NCI-H748 treated with DMSO at 0.1 percent for 48 hours (cell line): ENCODE results near the gene MEGF6.

Experiments used
- DNase-seq: peaks from one replicate; lab custom pipeline; 2025; lab: John Stamatoyannopoulos, UW

Gene MEGF6

DNA sequence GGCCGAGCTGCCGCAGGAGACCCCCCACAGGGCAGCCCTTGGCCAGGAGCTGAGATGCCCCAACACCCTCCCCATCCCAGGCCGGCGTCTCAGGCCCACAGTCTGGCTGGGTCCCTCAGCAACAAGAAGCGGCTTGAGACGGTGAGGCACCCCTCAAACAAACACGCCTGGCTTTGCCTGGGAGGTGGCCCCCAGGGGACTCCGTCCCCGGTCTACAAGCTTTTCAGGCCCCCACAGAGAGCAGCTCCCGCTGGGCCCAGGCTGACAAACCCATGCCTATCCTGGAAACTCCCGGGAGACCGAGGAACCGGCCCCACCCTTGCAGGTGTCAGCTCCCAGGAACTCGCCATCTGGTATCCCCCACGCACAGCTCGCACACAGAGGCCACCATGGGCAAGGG, 89.9 kb downstream of the MEGF6 start:
- DNase-seq, result no peak

DNA sequence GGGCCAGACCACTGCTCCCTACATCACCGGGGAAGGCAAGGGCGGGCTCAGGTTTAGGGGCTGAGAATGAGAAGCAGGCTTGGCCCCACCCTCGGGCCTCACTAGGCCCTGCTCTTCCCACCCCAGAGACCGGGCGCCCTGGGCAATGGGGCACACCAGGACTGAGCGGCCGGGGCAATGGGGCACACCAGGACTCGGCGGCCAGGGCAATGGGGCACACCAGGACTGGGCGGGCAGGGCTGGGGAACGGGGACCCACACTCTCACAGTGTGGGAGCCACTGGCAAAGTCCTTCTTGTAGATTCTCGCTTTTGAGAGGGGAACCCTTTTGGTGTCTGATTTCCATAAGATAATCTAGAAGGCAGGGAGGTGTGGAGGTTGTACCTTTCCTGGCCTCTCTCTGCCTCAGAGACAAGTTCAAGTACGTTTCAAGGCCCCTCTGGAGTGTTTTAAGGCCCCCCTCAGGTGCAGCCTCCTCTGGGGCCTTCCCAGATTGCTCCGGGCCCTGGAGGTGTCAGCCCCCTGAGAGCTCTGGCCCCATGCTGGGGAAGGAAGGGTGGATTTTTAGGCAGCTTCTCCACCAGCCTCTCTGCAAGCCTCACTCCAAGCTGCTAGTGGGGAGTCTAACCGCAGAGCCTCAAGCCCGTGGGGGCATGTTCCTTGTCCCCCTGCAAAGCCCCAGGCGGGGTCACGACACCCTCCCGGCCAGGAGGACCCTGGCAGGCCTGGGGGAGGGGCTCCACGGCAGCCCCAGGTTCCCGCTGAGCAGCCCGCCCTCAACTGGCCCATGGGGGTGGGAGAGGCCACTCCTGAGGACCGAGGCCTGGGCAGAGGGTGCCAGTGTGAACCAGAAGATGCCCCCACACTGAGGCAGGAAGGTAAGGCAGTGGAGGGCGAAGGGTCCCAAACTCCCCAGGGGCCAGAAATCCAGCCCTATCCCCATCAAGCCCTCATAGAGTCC, 90.6 kb downstream of the MEGF6 start:
- no peak for DNase-seq

DNA sequence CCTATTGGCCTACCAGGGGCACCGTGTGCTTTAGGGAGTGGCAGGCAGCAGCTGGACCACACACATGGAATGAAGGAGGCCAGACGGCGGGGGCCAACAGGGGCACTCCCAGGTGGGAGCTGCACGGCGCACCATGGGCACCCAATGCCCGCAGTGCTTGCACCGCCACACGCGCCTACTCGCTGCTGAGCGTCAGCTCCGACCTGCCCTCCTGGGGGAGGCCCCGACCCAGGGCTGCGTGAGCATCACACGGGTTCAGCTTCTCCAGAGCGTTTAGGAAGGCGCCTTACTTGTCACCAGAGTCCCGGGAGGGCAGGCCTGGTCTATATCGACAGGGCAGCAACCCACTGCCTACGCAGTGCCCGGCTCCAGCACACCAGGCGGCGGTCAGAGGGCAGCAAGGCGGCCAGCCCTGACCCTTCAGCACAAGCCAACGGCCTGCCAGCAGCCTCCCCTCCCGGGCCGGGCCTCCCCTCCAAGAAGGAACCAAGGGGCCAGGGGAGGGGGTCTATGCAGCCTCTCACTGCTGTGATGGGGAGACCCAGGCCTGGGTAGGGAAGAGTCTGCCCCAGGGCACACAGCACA, 91.9 kb downstream of the MEGF6 start:
- DNase-seq, result no peak

DNA sequence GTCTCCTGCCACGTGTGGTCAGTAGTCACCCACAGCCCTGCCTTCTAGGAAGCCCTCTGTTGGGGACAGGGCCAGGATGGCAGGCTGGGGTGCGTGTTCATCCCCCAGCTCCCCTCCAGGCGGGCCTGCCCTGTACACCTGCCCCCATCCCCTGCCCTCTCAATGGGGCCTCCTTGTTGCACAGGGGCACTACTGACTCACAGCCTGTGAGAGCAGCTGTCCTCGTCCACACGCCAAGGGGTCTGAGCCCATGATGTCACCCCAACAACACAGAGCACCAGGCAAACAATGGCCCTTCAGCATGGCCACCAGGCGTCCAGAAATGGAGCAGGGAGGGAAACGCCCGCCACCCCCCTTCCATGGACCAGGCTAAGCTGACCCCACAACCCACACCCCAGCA, 92.6 kb downstream of the MEGF6 start:
- DNase-seq, result no peak

DNA sequence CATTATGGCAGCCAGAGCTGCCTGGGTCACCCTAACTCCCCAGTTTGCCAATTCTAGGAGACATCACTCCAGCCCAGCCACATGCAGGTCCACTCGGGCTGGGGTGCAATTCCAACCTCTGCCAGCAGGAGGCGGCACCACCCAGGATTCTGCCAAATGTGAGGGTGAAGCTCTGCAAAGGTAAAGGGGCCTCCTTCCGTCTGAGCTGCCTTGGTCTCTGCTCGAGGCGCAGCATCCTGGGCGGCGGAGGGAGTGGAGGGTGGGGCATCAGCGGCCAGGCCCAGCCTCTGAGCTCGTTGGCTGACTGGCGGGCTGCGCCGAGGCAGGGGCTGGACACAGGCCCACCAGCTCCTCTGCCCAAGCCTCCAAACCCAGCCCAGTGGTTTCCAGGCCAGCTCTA, 93.1 kb downstream of the MEGF6 start:
- no peak for DNase-seq

DNA sequence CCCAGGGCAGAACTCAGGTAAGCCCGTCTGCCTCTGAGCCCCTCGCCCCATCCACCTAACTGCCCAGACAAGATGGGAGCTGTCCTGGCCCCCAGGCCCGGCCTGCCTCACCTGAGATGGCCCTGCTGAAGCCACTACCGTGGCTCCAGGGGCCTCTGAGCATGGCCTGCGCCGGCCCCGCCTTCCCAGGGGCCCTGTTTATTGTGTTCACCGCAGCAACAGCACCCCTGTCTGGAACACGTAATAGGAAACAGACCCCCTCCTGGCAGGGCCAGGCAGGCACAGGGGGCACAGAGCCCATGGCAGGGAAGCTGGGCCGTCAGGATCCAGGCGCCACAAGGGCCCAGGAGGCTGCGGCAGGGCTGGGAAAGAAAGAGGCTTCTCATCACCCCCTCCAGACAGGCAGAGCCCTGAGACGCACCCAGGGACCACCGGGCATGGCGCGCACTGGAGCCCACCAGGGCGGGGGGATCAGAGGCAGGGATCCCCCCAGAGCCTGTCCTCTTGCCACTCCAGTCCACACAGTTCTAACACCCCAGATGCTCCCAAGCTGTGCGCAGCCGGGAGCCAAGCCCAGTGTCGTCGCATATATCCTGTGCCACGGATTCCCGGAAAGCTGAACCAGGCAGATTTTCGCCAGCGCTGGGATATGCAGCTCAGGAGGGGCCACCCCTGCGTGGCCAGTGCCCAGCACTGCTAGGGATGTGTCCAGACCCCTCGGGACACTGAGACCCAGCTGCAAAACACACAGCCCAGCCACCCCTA, 94.2 kb downstream of the MEGF6 start:
- no peak for DNase-seq

DNA sequence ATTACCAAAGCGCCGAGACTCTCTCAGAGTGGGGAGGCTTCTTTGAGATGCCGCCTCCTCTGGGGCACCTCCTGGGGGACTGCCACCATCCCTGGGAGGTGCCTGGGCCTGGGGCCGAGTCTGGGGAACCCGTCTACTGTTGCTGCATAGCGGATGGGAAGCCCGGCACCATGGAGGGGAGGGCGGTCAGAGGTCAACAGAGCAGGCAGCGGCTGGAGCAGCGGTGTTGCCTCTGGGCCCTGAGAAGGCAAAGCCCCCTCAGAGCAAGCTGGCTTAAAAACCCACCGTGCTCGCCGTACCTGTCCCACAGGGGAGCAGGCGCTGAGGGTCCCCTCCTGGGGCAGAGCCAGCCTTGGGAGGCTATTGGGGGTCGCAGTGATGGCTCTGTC, 94.8 kb downstream of the MEGF6 start:
- DNase-seq, result no peak

DNA sequence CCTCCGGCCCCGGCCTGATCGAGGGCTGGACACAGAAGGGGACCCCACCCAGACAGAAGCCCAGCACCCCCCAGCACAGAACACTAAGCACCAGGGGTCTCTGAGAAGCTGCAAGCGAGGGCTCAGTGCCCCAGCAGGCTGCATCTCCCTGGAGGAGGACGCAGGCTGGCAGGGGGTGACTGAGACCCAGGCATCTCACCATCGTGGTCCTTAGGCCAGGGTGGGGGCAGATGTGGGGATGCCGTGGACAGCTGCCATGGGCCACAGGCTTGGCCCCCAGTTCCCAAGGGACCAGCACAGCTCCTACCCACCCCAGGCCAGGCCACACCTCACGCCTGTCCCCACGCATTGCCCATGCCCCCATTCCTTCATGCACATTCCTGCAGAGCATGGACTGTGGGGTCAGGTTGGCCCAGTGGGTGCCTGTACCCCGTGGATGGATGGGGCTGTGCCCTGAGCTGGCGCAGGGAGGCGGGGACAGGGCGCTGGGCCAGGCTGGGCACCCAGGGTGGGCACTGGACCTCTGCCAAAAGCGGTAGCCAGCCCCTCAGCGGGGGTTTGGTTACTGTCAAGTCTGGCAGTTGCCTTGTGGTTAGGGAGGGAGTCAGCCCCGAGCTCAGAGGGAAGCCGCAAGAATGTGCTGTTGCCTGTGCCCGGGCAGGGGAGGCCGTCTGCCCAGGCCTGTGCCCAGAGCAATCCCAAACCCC, 95.4 kb downstream of the MEGF6 start:
- DNase-seq, result no peak

DNA sequence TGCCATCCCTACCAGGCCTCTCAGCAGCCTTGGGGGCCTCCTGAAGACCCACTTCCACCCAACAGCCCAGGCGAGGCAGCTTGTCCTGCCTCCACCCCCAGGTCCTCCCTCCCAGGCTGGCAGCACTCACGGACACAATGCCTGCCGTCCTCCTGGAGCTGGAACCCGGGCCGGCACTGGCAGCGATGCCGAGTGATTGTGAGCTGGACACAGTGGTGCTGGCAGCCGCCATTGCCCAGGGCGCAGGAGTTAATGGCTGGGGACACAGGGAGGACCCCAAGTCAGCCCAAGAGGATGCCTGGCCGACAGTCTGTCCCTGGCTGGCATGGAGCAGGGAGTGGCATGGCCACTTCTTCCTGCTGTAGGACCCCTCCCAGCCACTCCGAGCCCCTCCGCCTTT, 96.0 kb downstream of the MEGF6 start:
- DNase-seq, result no peak

DNA sequence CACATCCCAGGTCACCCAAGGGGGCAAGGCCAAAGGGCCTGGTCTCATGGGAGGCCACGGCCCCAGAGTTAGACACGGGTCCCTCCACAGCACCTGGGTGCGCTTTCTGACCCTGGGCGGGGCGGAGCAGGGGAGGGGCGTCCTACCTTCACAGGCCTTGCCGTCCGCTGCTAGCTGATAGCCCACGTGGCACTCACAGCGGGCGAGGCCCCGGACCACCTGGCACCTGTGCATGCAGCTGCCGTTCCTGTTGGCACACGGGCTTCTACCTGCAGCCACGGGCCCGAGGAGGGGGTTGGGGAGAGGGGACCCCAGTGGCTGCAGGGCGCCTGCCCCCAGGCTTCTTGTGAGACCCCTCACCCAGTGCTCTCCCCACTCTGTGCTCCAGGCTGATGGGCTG, 96.9 kb downstream of the MEGF6 start:
- no peak for DNase-seq

DNA sequence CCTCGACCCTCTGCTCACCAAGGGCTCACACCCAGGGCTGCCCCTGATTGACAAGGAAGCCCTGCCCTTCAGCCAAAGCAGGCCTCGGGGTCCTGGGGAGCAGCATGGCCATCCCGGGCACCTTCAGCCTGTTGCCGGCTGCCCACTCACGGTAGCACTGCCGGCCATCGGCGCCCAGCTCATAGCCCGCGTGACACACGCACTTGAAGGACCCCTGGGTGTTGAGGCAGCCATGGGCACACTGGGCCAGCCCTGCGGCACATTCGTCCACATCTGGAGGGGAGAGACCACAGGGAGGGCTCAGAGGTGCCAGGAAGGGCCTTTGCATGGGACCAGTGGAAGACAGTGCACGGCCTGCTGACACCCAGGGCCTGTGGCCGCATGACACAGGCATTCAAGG, 99.5 kb downstream of the MEGF6 start:
- DNase-seq, result no peak

DNA sequence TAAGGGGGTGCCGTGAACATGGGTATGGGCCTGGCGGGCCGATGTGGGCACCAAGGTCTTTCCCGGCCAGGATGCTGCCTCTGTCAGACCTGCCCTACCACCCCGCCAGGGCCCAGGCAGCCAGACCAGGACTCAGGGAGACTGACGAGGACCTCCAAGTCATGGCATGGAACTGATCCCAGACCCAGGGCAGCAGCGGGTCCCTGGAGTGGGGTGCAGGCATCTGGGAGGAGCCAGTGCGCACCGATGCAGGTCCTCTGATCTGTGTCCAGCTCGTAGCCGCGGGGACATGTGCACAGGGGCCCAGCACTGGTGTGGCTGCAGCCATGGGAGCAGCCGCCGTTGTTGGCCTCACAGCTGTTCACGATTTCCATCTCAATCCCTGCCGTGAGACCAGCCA, 100.0 kb downstream of the MEGF6 start:
- DNase-seq, result no peak

DNA sequence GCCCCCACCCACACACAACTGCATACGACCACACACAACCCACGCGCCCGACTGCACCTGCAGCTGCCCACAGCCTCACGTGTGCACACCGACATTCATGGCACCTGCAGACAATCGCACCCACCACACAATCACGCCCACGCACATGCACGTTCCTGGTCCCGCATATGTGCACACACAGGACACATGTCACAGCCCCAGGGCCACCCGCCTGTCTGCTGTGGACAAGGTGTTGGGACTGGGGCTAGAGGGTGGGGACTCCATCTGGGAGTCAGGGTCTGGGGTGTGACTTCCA, 100.4 kb downstream of the MEGF6 start:
- no peak for DNase-seq

DNA sequence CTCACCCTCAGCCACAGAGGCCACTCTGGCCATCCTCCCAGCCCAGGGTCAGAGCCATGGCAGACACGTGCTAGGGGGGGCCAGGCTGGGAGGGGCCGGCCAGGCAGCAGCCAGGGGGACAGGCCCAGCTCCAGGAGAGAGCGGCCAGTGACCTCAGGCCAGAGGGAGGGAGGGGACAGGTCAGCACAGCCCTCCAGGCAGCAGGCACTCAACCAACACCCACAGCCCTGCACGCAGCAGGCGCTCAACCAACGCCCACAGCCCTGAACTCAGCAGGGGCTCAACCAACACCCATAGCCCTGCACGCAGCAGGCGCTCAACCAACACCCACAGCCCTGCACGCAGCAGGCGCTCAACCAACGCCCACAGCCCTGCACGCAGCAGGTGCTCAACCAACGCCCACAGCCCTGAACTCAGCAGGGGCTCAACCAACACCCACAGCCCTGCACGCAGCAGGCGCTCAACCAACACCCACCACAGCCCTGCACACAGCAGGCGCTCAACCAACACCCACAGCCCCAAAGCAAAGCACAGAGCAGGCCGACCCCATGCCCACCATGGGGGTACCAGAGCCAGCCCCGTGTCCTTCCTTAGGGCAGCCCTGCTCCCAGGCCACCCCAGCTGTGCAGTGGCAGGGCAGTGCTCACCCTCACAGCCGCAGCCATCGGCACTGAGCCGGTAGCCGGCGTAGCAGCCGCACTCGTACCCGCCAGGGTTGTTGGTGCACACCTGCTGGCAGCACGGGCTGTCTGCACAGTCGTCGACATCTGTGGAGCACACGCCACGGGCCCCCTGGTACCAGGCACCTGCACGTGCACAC, 101.0 kb downstream of the MEGF6 start:
- DNase-seq, result no peak

DNA sequence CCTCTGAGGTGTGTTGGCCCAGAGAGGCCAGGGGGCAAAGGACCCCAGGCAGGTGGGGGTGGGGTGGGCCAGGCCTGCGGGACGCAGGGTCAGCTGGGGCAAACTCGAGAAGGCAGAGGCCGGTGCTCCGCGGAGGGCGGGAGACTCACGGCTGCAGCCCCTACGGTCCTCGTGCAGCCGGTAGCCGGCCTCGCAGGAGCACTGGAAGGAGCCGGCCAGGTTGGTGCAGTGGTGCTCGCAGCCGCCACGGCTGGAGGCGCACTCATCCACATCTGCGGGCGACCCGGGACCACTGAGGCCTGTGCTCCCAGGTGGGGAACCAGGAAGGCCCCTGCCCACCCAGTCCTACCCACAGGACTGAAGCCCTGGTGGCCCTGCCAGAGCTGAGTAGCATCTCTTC, 101.6 kb downstream of the MEGF6 start:
- no peak for DNase-seq

DNA sequence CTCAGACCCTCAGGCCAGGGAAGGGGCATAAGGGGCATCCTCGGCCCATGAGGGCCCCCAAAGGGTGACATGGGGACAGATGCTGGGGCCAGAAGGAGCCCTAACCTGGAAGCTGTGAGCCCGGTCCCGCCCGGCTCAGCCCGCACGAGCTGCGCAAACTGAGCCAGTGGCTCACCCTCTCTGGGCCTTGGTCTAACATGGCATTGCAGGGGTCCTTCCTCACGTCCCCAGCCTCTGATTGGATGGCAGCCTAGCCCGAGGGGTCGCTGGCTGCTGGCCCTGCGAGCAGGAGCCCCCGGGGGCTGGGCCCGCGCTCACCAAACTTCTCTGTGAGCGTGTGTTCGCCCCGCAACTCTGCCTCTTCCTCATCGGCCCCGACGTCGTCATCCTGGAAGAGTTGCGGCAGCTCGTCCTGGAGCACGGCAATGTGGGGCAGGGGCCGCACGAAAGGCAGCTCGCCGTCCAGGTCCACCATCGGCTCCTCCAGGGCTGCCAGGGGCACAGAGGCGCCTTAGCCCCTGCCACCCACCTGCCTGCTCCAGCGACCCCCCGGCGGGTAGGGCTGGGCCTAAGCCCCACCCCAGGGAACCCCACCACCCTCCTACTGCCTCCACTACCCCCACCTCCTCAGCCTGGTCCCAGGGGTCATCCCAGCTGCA, 102.4 kb downstream of the MEGF6 start:
- no peak for DNase-seq

DNA sequence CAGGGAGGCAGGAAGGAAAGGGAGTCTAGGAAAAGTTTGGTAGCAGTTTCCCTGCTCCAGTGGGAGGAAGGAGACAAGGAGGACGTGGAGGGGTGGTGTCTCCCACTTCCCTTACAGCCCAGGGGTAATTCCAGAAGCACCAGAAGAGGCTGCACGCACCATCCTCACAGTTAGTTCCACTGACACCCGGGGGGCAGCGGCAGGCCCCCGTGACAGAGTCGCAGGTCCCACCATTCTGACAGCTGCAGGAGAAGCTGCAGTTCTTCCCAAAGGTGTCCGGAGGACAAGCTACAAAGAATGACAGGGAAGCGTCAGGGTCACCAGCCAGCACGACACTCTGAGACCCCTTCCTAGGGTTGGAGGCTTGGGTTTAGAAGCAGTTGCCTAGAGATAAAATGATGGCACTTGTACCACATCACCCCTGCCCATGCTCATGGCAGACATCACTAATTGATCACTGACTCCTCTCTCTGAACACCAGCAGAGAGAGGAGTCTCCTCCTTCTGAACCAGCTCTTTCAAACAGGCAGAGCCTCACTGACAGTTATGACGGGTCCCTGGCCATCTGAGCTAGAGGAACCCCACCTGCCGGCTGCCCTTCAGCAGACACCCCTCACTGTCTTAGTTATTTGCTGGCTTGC, 103.6 kb downstream of the MEGF6 start:
- DNase-seq, result no peak

DNA sequence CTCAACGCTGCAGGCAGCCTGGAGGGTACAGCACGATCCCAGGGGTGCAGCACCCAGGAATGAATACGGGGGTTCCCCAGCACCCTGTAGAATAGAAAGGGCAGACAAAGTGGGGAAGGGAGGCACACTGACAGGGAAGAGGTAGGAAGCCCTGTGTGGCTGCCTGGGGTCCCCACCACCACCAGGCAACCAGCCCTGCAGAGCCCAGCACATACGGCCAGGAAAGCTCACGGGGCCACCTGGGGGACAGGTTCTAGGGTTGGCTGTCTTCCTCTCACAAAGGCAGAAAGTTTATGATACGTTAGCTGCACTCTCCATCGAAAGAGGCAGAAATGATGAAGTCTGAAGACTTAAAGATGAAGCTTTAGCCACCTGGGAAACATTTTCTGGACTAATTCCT, 104.4 kb downstream of the MEGF6 start:
- no peak for DNase-seq

DNA sequence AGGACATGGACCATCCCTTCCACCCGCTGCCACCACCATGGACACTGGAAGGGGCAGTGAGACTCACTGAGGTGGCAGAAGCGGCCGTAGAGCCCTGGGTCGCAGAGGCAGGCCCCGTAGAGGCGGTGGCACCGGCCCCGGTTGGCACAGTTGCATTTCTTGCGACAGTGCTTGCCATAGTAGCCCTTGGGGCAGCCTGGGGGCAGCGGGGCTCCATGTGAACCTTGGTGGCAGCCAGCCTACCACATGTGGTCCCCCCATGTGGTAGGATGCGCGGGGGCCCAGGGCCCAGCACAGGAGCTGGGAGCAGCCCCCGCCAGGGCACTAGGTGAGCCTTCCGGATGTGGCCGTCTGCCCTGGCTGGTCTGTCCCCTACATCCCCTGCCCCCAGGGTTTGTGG, 105.3 kb downstream of the MEGF6 start:
- DNase-seq, result no peak

DNA sequence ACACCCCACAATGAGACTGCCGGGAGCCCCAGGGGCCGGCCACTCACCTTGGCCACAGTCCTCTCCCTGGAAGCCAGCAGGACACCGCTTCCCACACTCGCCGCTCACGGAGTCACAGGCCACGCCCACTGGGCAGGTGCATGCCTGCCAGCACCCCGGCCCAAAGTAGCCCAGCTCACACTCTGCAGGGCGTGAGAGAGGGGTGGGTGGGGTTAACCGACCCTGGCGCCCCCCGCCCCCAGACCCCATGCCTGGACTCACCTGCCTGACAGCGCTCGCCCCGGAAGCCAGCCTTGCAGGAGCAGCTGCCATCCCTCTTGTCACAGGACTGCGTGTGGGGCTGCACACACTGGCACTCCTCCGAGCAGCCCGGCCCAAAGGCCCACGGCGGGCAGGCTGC, 106.1 kb downstream of the MEGF6 start:
- no peak for DNase-seq

DNA sequence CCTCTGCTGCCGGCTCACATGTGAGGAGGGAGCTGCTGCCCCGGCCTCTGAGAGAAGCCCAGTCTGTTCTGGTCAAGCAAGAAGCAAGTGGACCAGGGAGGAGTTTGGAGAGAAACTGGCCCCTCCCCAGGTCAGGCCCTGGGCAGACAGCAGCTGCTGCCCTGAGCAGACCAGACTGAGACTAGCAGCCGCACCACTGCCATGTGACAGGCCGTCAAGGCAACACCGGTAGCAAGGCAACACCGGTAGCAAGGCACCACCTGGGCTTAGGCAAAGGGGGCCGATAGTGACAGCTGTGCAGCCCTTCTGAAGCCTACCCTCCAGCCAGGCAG, 106.5 kb downstream of the MEGF6 start:
- DNase-seq, result no peak
